ENCODE measurements around the gene FIGLA. TPM values are rescaled to one million over a fixed set of nuclear protein-coding genes. Genes with fewer than 3 reads are reported as not detected.

The FIGLA gene
- total and polyA plus RNA-seq, 2 experiments from 2014 or later: not detected

DNA sequence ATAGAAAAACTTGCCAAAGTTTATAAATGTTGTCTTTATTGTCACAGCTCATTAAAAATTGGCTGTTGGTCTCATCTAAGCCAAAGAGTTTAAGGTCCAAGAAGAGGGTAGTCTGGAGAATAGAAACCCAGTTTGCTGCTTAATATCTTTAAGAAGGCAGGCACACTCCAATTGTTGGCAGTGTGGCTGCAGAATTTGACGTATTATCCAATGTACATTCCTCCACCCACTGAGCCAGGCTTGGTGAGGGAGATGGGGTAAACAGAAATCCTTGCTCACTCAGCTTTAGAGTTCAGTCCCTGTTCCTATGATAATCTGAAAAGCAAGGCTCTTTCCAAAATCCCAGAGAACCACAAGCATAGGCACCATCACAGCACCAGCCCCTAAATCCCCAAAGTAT, 11.8 kb downstream of the FIGLA start:
- TF ChIP-seq EZH2 (IDR thresholded peaks at IDR 0.05; ENCODE audit: insufficient read depth, poor library complexity, severe bottlenecking): no peak
- TF ChIP-seq EZH2phosphoT487 (IDR thresholded peaks at IDR 0.05; ENCODE audit: insufficient read depth, low read depth): no peak
- peaks cover 21% of the 10 kb centered on the region for H3F3A ChIP-seq (ENCODE audit: insufficient read depth)
- H3K4me3 ChIP-seq: no peak overlapping the region
- peaks cover 4% of the 10 kb centered on the region; the same call in 1 of the 2 replicates for H3K27me3 ChIP-seq (replicated peaks; ENCODE audit: insufficient read depth)
- no peak for DNase-seq
- H3K4me1 ChIP-seq (ENCODE audit: insufficient read depth): peaks cover 30% of the 10 kb centered on the region
- 57 to 65% methylated on average over 1 of the region's 1 CpG for WGBS, 2 experiments (ENCODE audit: low coverage in 1 of 2, low lambda C conversion rate in 2 of 2, missing lambda C conversion rate in 2 of 2)
- H2AFZ ChIP-seq: no peak overlapping the region
- in situ Hi-C loops (cut with MboI): loop anchor here (25.0 kb wide), 1 partner anchor 466 kb away; the partner anchor contains the start of gene FAM136A
- no peak overlapping the region for H3K27ac ChIP-seq
- no peaks in the 10 kb centered on the region for H3K9me3 ChIP-seq (ENCODE audit: low read depth)
- H3K79me2 ChIP-seq (ENCODE audit: insufficient read depth): no peaks in the 10 kb centered on the region
- H3K36me3 ChIP-seq (ENCODE audit: low read depth): no peaks in the 10 kb centered on the region
- no peak overlapping the region for H3K4me2 ChIP-seq (ENCODE audit: unreplicated experiment)
- H4K20me1 ChIP-seq (ENCODE audit: insufficient read depth): no peaks in the 10 kb centered on the region
- no peak overlapping the region for H3K9ac ChIP-seq
- H3K9me2 ChIP-seq (ENCODE audit: insufficient read depth): no peaks in the 10 kb centered on the region

DNA sequence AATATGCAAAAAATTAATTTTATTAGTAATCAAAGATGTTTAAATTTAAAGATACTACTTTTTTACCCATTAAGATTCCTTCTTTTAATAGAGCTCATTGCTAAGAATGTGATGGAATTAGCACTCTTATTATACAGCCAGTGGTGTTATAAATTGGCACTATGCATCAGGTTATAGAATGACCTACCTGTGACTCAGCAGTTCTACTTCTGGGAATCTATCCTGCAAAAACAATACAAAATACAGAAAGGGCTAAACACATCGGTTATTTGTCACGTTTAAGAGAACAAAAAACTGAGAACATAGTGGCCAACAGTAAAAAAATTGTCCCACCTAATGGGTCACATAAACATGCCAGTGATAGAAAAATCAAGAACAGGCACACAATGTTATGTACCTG, 13.0 kb downstream of the FIGLA start:
- TF ChIP-seq EZH2 (IDR thresholded peaks at IDR 0.05; ENCODE audit: insufficient read depth, poor library complexity, severe bottlenecking) (no peak), EZH2phosphoT487 (IDR thresholded peaks at IDR 0.05; ENCODE audit: insufficient read depth, low read depth) (no peak)
- Histone ChIP-seq H2AFZ (no peak overlapping the region), H3K4me1 (ENCODE audit: insufficient read depth) (peaks cover 30% of the 10 kb centered on the region), H3F3A (ENCODE audit: insufficient read depth) (peaks cover 21% of the 10 kb centered on the region), H3K4me2 (ENCODE audit: unreplicated experiment) (no peak overlapping the region), H3K27ac (no peak overlapping the region), H3K79me2 (ENCODE audit: insufficient read depth) (no peaks in the 10 kb centered on the region), H4K20me1 (ENCODE audit: insufficient read depth) (no peaks in the 10 kb centered on the region), H3K9me3 (ENCODE audit: low read depth) (no peaks in the 10 kb centered on the region), H3K4me3 (no peak overlapping the region), H3K27me3 (replicated peaks; ENCODE audit: insufficient read depth) (peaks cover 17% of the 10 kb centered on the region), H3K9ac (no peak overlapping the region), H3K9me2 (ENCODE audit: insufficient read depth) (no peaks in the 10 kb centered on the region), H3K36me3 (ENCODE audit: low read depth) (no peaks in the 10 kb centered on the region)
- in situ Hi-C loops (cut with MboI): loop anchor here (25.0 kb wide), 1 partner anchor 465 kb away; the partner anchor contains the start of gene FAM136A
- WGBS, 2 experiments (ENCODE audit: low coverage in 1 of 2, low lambda C conversion rate in 2 of 2, missing lambda C conversion rate in 2 of 2): 51 to 69% methylated on average over 2 of the region's 2 CpGs
- DNase-seq: peak; percentile 46

DNA sequence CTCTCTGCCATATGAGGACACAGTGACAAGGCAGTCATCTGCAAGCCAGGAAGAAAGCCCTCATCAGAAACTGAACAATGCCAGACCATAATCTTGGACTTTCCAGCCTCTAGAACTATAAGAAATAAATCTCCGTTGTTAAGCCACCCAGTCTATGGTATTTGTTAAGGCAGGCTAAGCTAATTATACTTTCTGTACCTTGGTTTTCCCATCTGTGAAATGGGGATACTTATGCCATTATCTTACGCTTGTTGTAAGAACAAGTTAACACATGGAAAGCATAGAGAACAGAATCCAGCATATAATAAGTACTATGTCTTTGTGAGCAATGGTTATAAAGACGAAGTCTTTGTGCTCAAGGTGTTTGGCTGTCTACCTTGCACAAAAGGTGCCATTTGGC, 14.2 kb downstream of the FIGLA start:
- H3K79me2 ChIP-seq (ENCODE audit: insufficient read depth): no peaks in the 10 kb centered on the region
- peaks cover 21% of the 10 kb centered on the region for H3F3A ChIP-seq (ENCODE audit: insufficient read depth)
- H3K9me2 ChIP-seq (ENCODE audit: insufficient read depth): no peaks in the 10 kb centered on the region
- H3K4me1 ChIP-seq (ENCODE audit: insufficient read depth): peaks cover 30% of the 10 kb centered on the region
- no peak overlapping the region for H3K4me3 ChIP-seq
- no peak overlapping the region for H2AFZ ChIP-seq
- no peaks in the 10 kb centered on the region for H3K36me3 ChIP-seq (ENCODE audit: low read depth)
- H4K20me1 ChIP-seq (ENCODE audit: insufficient read depth): no peaks in the 10 kb centered on the region
- WGBS, 2 experiments (ENCODE audit: low coverage in 1 of 2, low lambda C conversion rate in 2 of 2, missing lambda C conversion rate in 2 of 2): 70 to 79% methylated on average over 3 of the region's 3 CpGs
- no peak overlapping the region for H3K27ac ChIP-seq
- H3K4me2 ChIP-seq (ENCODE audit: unreplicated experiment): no peak overlapping the region
- no peak overlapping the region for H3K9ac ChIP-seq
- no peaks in the 10 kb centered on the region for H3K9me3 ChIP-seq (ENCODE audit: low read depth)
- DNase-seq: no peak
- in situ Hi-C loops (cut with MboI): loop anchor here (25.0 kb wide), 1 partner anchor 464 kb away; the partner anchor contains the start of gene FAM136A
- TF ChIP-seq EZH2phosphoT487 (IDR thresholded peaks at IDR 0.05; ENCODE audit: insufficient read depth, low read depth): no peak
- no peak for TF ChIP-seq EZH2 (IDR thresholded peaks at IDR 0.05; ENCODE audit: insufficient read depth, poor library complexity, severe bottlenecking)
- H3K27me3 ChIP-seq (replicated peaks; ENCODE audit: insufficient read depth): peaks cover 22% of the 10 kb centered on the region

GRCh38 chr2:70775141-70775540, 15.3 kb downstream of the FIGLA start:
- WGBS, 2 experiments (ENCODE audit: low coverage in 1 of 2, low lambda C conversion rate in 2 of 2, missing lambda C conversion rate in 2 of 2): 4 to 6% methylated on average over 2 of the region's 2 CpGs
- Histone ChIP-seq H3K36me3 (ENCODE audit: low read depth) (no peaks in the 10 kb centered on the region), H3F3A (ENCODE audit: insufficient read depth) (peaks cover 13% of the 10 kb centered on the region), H3K79me2 (ENCODE audit: insufficient read depth) (no peaks in the 10 kb centered on the region), H4K20me1 (ENCODE audit: insufficient read depth) (no peaks in the 10 kb centered on the region), H3K4me2 (ENCODE audit: unreplicated experiment) (no peak overlapping the region), H3K9ac (no peak overlapping the region), H3K4me1 (ENCODE audit: insufficient read depth) (peaks cover 23% of the 10 kb centered on the region), H3K27ac (no peak overlapping the region), H3K9me3 (ENCODE audit: low read depth) (no peaks in the 10 kb centered on the region), H3K9me2 (ENCODE audit: insufficient read depth) (no peaks in the 10 kb centered on the region), H2AFZ (no peak overlapping the region), H3K27me3 (replicated peaks; ENCODE audit: insufficient read depth) (peaks cover 31% of the 10 kb centered on the region), H3K4me3 (no peak overlapping the region)
- TF ChIP-seq EZH2phosphoT487 (IDR thresholded peaks at IDR 0.05; ENCODE audit: insufficient read depth, low read depth) (no peak), EZH2 (IDR thresholded peaks at IDR 0.05; ENCODE audit: insufficient read depth, poor library complexity, severe bottlenecking) (no peak)
- DNase-seq: no peak
- in situ Hi-C loops (cut with MboI): loop anchor here (25.0 kb wide), 1 partner anchor 463 kb away; the partner anchor contains the start of gene FAM136A
